Superior temporal gyrus (tissue), 1 donor: ENCODE results near the gene KNDC1.
"Not testable (repeated sequence)": the region's sequence is repeated elsewhere in the genome, so short reads cannot be mapped to it uniquely, and the experiment has no call there.

ENCODE experiments used
- DNase-seq: peaks from one replicate; pipeline ENCODE4 v3.0.0-alpha.2; 2016; ENCODE audit errors: extremely low spot score

The KNDC1 gene

DNA sequence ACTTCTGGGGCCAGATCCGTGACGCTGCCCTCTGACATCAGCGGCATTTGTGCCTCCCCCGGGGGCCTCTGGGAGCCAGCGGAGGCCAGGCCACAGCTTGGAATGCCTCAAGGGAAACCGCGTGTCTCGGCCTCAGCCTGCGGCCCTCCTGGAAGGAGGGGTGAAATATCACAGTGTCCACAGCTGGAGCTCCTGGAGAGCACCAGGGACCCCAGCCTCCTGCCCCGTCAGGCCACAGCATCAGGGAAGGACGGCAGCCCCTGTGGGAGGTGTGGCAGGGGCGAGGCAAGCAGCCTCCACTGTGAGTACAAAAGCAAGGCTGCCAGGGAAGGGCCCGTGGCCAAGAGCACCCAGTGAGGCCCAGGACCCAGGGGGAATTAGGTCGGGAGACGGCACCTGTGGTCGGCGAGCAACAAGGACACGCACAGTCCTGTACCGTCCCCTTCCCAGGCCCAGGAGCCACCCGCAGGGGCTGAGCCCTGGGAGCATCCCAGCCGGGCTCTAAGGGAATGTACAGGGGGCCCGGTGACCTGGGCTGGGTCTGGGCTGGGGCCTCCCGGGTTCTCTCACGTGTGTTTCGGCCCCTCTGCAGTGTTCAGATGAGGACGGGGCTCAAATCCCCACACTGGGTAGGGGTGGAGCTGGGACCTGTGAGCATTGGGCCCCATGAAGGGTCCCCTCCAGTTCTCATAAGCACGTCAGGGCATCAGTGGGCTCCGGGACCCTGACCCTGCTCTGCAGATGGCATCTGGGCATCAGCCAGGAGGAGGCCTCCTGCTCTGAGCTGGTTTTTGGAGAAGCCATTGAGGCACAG is 18.7 kb upstream of the KNDC1 start:
- no peak for DNase-seq

DNA sequence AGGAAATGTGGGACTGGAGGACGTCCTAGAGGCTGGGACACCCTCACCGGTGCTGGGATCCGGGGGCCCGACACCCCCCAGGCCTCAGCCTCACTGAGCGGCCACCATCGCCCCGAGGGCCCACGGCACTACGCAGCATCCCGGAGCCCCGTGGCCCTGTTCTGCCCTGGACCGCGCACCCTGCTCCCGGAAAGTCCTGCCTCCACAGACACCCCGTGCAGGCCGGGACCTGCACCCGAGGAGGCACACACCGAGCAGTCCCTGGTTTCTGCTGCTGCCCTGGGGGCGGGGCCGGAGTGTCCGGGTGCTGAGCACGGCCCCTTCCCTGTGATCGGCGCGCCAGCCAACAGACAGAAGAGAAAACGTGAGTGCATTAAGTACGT is 18.1 kb upstream of the KNDC1 start:
- no peak for DNase-seq

DNA sequence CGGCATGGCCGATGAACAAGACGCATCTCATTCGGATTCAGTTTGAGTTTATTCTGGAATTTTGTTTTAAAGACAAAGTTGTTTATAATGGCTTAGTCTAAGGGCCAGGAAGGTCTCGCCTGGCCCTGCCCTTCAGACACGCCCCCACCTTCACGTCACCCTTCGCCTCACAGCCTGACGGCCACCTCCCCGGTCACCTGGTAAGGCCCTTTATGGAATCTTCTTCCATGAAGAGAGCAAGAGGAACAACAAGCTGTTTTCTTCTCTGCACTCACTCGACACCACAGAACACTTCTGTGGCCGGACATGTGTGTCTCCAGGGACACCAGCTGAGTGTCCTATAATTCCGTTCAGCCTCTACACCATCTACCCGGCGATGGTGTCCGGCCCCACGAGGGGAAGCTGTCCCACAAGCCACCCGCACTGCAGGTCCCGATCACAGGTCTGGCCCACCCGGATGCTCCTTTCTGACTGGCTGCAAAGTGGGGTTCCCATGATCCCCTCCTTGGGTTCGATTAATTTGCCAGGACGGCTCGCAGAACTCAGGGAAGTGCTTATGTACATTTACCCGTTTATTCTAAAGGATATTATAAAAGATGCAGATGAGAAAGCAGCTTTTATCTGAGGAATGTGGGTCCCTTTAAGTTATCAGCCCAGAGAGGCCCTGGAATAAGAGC is 17.4 kb upstream of the KNDC1 start:
- DNase-seq, result no peak

DNA sequence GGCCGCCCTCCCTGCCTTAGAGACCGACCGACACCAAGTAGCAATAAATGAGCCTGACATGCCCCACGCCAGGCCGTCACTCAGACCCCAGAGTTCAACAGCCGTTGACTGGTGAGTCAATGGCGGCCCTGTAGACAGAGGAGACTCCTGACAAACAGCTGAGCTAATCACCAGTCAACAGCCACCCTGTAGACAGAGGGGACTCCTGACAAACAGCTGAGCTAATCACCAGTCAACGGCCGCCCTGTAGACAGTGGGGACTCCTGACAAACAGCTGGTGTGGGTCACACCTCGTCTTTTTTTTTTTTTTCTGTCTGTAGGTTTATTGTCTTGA is 16.9 kb upstream of the KNDC1 start:
- DNase-seq, result no peak

DNA sequence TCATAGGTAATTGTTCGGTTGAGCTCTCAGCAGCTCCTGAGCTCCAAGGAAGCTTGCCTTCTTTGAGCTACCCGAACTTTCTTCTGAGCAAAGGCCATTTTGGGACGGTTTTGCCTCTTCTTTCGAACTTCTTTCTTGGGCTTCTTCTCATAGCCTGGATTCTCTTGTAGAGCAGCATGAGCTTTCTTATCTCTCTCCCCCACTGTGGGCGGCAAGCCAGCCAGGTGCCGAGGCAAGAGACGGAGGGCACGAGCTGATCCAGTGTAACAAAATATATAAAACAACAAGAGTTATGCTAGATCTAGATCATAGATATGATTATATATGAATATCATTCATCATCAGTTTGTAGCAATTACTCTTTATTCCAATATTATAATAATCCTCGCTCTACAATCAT is 16.5 kb upstream of the KNDC1 start:
- DNase-seq, result no peak

DNA sequence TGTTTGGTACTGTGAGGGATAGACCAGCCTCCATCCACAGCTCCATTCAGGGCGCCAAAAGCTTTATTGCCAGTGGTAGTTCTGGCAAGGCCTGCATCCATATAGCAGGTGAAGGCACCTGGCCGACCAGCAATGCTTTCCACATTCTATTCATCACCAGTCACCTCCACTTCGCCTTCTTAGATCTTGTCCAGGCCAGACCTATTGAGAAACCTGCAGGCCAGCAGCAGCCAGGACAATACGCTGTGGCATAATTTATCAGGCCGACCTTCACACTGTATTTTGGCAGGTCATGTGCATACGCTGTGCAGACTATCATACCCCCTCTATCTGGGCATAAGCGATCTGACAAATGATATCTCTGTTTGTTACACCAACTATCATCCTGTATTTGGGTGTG is 15.2 kb upstream of the KNDC1 start:
- no peak for DNase-seq

DNA sequence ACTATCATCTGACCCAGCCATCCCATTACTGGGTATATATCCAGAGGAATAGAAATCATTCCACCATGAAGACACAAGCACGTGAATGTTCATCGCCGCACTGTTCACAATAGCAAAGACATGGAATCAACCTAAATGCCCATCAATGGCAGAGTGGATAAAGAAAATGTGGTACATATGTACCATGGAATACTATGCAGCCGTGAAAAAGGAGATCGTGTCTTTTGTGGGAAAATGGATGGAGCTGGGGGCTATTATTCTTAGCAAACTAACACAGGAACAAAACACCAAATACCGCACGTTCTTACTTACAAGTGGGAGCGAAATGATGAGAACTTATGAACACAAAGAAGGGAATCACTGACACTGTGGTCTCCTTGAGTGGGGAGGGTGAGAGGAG is 9.8 kb upstream of the KNDC1 start:
- DNase-seq, result no peak

DNA sequence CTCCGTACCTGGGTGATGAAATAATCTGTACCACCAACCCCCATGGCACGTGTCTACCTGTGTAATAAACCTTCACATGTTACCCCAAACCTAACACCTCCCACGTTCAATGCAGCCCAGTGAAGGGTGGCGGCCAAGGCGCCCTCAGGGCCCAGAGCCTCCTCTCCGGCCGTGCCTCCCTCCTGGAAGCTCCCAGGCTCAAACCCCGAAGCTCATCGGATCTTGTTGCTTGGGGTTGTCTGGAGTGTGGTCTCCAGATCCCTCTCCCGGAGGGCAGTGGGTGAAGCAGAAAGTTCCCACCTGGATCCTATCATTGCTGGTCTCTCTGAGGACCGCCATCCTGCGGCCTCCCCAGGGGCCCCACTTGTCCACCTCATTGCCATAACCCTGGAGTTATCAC is 9.4 kb upstream of the KNDC1 start:
- no peak for DNase-seq

DNA sequence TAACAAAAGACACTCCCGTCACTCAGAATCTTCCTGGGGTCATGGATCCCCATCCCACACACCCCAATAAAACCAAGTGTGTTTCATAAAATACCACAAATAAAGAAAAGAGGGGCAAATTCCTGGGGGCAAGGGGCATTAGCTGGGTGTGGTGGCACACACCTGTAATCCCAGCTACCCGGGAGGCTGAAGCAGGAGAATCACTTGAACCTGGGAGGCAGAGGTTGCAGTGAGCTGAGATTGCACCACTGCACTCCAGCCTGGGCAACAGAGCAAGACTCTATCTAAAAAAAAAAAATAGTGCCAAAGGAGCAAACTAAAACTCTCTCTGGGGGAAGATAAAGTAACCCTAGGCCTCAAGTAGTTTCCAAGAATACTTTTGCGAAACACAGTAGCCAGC is 8.9 kb upstream of the KNDC1 start:
- not testable (repeated sequence) for DNase-seq

DNA sequence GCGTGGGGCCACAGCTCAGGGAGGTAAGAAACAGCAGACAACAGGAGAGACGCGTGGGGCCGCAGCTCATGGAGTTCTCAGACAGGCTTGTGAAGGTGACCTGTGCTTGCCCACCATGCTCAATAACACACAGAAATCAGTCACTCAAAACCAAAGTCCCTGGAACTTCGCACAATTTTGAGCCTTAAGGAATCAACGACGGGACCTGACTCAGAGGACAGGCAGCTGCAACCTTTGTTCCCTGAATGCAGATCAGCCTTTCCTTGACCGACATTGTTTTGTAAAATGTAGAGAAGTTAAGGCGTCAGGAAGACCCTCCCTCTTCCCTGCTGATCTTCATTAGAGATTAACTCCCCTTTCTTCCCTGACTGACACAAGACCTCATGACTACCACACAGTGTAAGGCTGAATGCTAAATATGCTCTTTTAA is 8.5 kb upstream of the KNDC1 start:
- DNase-seq, result no peak

DNA sequence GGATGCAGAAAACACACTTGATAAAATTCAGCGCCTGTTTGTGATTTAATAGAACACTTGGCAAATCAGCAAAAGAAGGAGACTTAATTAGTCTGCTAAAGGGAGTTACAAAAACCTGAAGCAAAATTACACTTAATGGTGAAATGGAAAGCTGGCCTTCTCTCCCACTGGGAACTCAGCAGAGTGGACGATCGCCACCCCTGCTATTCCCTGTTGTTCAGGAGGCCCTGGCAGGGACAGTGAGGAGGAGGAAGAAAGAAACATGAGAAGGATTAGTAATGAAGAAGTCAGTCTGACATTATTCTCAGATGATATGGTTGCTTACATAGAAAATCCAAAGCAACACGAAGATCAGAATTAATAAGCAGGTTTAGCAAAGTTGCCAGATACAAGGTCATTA is 5.6 kb upstream of the KNDC1 start:
- DNase-seq, result no peak

DNA sequence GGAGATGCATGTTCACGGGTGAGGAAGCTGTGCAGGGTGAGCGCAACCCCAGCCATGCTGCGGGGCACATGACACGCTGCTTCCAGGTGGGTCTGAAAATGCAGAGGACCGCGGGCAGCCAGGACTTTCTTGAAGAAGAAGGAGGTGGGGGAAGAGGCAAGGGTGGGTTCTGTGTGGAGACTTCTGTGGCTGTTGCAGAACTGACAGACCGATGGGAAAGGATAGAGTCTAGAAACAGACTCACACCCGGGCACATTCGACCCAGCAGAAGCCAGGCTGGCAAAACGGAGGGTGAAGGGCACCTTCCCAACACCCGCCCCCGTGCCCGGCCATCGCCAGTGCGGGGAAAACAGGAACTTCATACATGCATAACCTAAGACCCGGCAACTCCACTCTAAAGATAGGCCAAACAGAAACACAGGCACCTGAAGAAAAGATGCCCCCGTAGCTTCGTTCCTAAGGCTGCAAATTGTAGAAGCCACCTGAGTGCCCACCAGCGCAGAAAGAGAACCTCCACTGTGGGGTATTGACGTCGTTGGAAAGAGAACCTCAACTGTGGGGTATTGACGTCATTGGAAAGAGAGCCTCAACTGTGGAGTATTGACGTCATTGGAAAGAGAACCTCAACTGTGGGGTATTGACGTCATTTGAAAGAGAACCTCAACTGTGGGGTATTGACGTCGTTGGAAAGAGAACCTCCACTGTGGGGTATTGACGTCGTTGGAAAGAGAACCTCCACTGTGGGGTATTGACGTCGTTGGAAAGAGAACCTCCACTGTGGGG is 4.8 kb upstream of the KNDC1 start:
- no peak for DNase-seq

DNA sequence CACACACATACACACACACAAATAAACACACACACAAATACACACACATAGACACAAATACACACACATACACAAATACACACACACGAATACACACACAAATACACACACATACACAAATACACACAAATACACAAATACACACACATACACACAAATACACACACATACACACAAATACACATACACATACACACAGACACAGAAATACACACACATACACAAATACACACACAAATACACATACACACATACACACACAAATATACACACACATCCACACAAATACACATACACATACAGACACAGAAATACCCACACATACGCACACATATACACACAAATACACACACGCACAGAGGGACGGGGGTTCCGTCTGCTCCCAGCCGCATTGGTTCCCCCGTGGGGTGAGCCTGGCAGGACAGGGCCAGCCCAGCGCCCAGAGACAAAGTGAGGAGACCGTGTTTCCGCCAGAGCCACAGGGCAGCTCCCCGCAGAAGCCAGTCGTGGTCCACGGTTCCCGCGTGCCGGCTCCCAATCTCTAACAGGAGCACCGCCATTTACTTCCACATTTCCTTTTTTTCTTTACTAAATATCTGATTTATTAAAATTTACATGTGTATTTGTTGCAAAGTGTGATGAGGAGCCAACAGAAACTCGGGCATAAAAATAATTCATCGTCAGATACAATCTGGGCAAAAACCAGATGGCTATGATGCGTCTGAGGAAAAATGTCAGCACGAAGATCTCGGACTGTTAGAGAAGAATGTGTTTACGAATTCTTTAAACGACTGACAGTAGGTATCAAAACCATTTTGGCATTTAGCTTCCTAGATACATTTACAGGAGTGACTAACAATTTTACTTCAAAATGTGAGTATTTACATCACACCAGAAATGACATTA is 3.1 kb upstream of the KNDC1 start:
- no peak for DNase-seq

DNA sequence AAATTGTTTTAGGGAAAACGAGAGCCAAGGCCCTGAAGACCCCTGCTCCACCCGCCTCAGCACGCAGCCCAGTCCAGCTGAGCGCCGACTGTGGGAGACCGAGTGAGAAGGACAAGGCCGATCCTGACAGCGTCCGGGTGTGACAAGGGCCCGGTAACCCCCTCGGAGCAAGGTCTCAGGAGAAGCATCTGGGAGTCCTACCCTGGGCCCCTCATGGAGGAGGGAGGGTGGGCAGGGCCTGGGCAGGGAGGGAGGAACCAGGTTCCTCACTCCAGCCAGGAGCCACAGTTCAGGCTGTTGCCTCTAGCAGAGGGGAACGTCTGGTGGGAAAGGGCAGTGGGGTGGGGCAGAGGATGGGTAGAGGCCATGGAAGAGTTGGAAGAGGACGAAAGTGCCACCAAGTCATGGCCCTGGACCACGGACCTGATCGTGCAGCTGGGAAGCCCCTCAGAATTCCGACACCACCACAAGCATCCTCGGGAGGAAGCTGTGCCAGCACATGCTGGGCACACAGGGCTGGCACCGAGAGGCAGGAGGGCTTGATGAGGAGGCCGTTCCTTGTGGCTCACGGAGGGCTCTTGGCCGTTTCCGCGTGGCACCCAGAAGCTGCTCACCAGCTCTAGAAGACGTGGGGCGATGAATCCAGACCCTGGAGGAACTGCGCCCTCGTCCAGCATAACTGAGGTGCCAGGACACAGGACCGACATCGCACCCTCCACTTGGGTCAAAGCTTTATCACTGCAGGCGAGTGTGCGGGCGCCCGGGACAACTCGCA is 2.2 kb upstream of the KNDC1 start:
- no peak for DNase-seq

DNA sequence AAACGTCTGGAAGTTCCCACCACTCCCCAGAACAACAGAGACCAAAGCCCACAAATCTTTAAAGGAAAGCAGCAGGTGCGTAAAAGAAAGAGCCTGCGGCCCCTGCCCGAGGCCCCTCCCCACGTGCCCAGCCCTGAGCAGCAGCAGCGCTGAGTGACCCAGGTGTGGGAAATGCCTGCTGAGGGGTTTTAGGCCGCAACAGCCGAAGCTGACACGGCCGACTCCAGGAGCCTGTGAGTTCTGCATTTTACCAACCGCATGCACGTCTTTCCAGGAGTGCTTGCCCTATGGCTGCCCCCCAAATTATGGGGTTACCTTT is 1.6 kb upstream of the KNDC1 start:
- DNase-seq, result no peak

DNA sequence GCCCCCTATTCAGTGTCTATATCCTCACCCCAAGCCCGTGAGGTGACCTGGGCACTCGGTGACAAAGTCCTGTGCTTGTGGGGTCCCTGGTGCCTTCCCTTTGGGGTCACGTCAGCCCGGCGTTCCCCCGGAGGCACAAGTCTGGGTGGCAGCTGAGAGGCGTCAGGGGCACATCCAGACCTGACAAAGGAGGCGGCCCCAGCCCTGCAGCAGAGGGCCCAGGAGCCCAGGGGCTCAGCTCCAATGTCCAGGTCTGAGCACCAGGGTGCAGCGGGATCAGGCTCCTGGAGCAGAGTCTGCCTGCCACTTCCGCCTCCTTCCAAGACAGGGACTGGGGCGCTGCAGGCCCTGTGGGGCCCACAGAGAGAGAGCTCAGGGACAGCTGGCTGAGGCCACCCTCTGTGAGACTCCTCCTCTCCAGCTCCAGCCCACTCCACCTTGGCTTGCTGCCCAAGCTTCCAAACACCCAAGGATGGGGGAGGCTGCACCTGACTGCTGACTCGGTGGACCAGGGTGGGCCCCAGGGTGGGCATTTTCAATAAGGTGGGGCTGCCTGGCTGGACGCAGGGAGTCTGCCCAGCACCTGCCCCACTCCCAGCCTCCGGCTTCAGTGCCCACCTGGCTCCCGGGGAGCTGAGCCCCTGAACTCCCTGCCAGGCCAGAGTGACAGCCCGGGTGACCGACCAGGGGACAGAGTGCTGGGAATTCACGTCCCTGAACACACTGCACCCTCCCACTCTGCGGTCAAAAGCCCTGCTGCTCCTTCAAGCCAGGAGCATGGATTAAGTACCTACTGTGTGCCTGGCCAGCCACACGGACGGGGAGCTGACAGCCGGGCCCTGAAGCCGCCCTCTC is 1.0 kb upstream of the KNDC1 start:
- no peak for DNase-seq

DNA sequence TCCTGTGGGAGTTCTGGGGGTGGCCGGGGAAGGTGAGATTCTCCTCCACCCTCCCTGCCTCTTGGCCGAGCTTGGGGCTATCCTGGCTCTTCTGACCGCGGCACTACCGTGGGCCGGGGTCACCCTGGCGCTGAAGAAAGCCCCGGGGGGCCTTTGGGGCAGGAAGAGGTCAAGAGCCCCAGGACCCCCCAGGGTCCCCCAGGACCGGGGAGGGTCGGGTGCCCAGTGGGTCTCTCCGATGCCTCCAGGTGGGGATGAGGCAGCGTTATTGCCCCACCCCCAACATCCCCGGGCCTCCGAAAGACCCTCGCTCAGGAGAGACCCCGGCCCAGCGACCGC is 439 bp upstream of the KNDC1 start:
- no peak for DNase-seq

DNA sequence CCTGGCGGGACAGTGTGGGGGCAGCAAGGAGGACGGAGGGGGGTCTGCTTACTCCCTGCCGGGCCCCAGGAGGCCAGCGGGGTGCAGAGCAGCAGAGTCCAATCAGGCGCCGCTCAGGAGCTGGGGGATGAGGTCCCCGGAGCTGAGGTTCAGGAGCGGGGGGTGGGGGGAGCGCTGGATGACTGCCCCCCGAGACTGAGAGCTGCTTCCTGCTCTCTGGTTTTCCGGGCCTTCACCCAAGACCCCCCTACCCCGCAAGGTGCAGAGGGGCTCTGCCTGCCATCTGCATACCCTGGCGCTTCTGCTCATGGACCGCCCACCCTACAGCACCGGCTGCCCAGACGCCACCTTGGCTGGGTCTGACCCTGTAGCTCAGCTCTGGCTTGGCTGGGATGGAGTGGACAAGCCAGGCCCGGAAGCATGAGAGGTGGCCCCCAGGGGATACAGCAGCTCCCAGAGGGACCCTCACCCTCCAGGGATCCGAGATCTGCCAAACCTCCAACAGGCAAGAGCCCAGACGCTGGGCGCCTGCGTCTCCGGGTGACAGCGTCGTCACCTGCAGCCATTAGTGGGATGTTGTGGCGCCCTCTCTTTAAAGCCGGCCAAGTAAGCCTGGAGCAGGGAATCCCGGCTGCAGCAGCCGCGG is 930 bp downstream of the KNDC1 start:
- DNase-seq, result no peak

DNA sequence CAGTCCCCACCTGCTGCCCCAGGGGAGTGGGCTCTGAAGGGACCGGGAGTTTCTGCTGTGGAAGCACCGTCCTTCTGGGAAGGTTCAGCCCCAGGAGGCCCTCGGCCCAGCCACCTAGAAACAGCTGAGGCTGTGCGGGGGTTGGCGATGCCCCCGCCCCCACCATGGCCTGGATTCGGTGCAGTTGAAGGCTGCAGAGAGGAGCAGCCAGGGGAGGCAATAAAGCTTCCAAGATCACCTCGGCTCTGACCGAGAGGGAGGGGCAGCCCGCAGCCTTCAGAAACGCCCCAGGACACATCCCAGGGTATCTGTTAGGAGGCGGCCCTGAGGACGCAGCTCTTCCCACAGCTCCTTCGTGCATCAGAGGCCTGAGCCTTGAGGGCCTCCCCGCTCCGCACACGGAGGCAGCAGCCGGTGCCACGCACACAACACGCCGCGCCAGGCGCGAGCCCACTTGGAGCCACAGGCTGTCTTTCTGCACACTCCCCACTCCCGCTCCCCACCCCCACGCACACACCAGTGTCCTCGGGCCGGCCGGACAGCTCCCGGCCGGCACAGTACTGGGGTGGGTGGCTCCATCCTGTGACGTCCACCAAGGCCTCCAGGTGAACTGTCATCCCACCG is 1.6 kb downstream of the KNDC1 start:
- DNase-seq, result no peak
